IMR-90 (cell line): Measurements from ENCODE around the gene INPP5A.

Experiments used
- BHLHE40 ChIP-seq: fragments of 150-350 bp; IDR thresholded peaks from 2 replicates; pipeline ENCODE4 v1.6.1; 2016; ENCODE audit warnings: mild to moderate bottlenecking, low read depth, low read length
- CEBPB ChIP-seq: IDR thresholded peaks from 2 replicates; pipeline ENCODE4 v1.6.1; 2012; ENCODE audit warnings: low read depth, low read length, improper control_type of control experiment
- CTCF ChIP-seq: conservative IDR thresholded peaks from 2 replicates; pipeline ENCODE4 v1.5.1; 2012; ENCODE audit warnings: mild to moderate bottlenecking, low read depth, low read length, improper control_type of control experiment
- ELK1 ChIP-seq: fragments of 150-350 bp; IDR thresholded peaks from 2 replicates; pipeline ENCODE4 v1.6.1; 2016; ENCODE audit warnings: low read depth, mild to moderate bottlenecking, low read length, moderate library complexity, borderline replicate concordance
- FOS ChIP-seq: fragments of 150-350 bp; IDR thresholded peaks from 2 replicates; pipeline ENCODE4 v1.6.1; 2016; ENCODE audit warnings: low read depth, low read length
- NFE2L2 ChIP-seq: fragments of 150-350 bp; IDR thresholded peaks from 2 replicates; pipeline ENCODE4 v1.6.1; 2016; ENCODE audit warnings: low read depth, mild to moderate bottlenecking, low read length
- POLR2A ChIP-seq: IDR thresholded peaks from 2 replicates; pipeline ENCODE4 v1.6.1; 2012; ENCODE audit warnings: mild to moderate bottlenecking, low read depth, low read length
- RAD21 ChIP-seq: IDR thresholded peaks from 2 replicates; pipeline ENCODE4 v1.6.1; 2012; ENCODE audit warnings: low read length, improper control_type of control experiment
- RFX5 ChIP-seq: IDR thresholded peaks from 2 replicates; pipeline ENCODE4 v1.8.0; 2012; ENCODE audit warnings: low read depth, mild to moderate bottlenecking, low read length, moderate library complexity
- SMC3 ChIP-seq: fragments of 150-350 bp; IDR thresholded peaks from 2 replicates; pipeline ENCODE4 v1.6.1; 2016; ENCODE audit warnings: low read depth, mild to moderate bottlenecking, antibody characterized with exemption, low read length, moderate library complexity

GRCh38 chr10:132685921-132686680, 148.5 kb downstream of the INPP5A start:
- TF ChIP-seq CTCF (no peak), POLR2A (no peak), RAD21 (no peak), FOS (no peak), RFX5 (no peak), SMC3 (no peak), CEBPB (no peak), ELK1 (no peak), BHLHE40 (no peak), NFE2L2 (no peak)
